NOMO-1 treated with DMSO at 0.1 percent for 48 hours (cell line): ENCODE measurements around the gene SLC12A3.
"Not testable (repeated sequence)": the region's sequence is repeated elsewhere in the genome, so short reads cannot be mapped to it uniquely, and the experiment has no call there.

Experiments
- DNase-seq: peaks from one replicate; lab custom pipeline; 2025; ENCODE audit not compliant: unreplicated experiment; lab: John Stamatoyannopoulos, UW

The SLC12A3 gene

GRCh38 chr16:56918467-56919012 is 53.5 kb downstream of the SLC12A3 start:
- DNase-seq, result no peak

- DNase-seq, result no peak
Observed at GRCh38 chr16:56919099-56919800, 54.2 kb downstream of the SLC12A3 start.

- DNase-seq, result no peak
Observed at GRCh38 chr16:56921571-56921970, 56.6 kb downstream of the SLC12A3 start.

GRCh38 chr16:56923481-56924091 is 58.6 kb downstream of the SLC12A3 start:
- DNase-seq, result no peak

GRCh38 chr16:56927471-56927870 is 62.5 kb downstream of the SLC12A3 start:
- no peak for DNase-seq

GRCh38 chr16:56929639-56930038 is 64.6 kb downstream of the SLC12A3 start:
- peak; percentile 5 for DNase-seq

GRCh38 chr16:56930486-56931270 is 65.7 kb downstream of the SLC12A3 start:
- DNase-seq, result no peak

GRCh38 chr16:56931271-56931891 is 66.4 kb downstream of the SLC12A3 start:
- DNase-seq, result peak; percentile 79

- DNase-seq, result peak; percentile 96
Observed at GRCh38 chr16:56931892-56932720, 67.1 kb downstream of the SLC12A3 start, which contains the start of gene HERPUD1. Gene HERPUD1 (plus strand): TSS chr16:56932142. CDS start chr16:56932245, 103 bp downstream.

GRCh38 chr16:56932721-56933619 is 68.0 kb downstream of the SLC12A3 start:
- peak; percentile 82 for DNase-seq

- no peak for DNase-seq
Observed at GRCh38 chr16:56933828-56934598, 69.0 kb downstream of the SLC12A3 start.

- not testable (repeated sequence) for DNase-seq
Observed at GRCh38 chr16:56934599-56935145, 69.7 kb downstream of the SLC12A3 start.

- no peak for DNase-seq
Observed at GRCh38 chr16:56935201-56935600, 70.2 kb downstream of the SLC12A3 start.

- no peak for DNase-seq
Observed at GRCh38 chr16:56936491-56936890, 71.5 kb downstream of the SLC12A3 start.

GRCh38 chr16:56936950-56937349 is 71.9 kb downstream of the SLC12A3 start:
- no peak for DNase-seq

- DNase-seq, result no peak
Observed at GRCh38 chr16:56938664-56939513, 73.9 kb downstream of the SLC12A3 start.

GRCh38 chr16:56939801-56940200 is 74.8 kb downstream of the SLC12A3 start:
- no peak for DNase-seq
